Measurements from ENCODE around the gene RASIP1.
"Not testable (repeated sequence)": the region's sequence is repeated elsewhere in the genome, so short reads cannot be mapped to it uniquely, and the experiment has no call there.

RASIP1 gene

DNA sequence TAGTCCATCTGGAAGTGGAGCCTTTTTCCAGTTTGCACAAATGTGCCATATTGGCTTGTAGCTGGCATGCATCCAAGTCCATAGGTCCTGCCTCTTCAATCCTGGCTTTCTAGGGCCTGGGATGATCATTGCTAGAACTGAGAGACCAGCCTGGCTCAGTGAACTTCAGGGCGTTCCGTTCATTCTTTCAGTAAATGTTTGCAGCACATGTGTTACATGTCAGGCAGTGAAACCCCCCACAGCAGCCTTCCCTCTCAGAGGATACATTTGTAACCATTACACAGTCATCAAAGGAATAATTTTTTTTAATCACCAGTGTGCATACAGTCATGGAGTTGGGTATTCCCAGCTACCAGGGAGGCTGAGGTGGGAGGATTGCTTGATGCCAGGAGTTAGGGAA lies 35.0 kb downstream of the RASIP1 start:
- no peak for DNase-seq

DNA sequence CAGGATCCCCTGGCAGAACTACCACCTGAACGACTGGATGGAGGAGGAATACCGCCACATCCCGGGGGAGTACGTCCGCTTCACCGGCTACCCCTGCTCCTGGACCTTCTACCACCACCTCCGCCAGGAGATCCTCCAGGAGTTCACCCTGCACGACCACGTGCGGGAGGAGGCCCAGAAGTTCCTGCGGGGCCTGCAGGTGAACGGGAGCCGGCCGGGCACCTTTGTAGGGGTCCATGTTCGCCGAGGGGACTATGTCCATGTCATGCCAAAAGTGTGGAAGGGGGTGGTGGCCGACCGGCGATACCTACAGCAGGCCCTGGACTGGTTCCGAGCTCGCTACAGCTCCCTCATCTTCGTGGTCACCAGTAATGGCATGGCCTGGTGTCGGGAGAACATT lies 37.1 kb downstream of the RASIP1 start:
- DNase-seq, result no peak

DNA sequence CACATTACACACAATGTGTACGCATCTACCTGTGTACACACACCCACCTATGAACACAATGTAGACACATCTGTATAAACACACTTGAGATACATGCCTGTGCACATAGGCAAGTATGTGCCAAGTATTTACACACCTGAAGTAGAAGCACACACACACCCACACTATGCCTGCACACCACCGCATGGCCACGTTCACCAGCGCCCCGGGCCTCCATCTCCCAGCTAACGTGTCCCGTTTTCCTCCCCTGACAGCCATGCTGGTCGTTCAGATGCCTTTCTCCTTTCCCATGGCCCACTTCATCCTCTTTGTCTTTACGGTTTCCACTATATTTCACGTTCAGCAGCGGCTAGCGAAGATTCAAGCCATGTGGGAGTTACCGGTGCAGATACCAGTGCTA lies 37.7 kb downstream of the RASIP1 start:
- DNase-seq, result no peak

DNA sequence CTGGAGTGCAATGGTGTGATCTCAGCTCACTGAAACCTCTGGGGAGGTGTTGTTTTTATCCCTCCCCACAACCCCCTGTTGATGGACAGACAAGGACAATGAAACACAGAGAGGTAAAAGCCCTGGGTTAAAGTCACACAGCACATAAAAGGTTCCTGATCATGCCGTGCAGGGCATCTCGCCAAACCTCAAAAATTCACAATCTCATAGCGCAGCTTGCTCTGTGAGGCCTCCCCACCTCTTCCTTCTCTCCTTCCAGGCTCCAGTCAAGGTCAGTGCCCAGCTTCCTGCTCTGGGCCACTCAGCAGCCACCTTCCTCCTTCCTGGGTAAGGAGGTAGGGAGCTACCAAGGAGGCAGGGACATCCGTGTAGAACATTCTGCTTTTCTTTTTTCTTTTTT lies 42.4 kb downstream of the RASIP1 start:
- no peak for DNase-seq

DNA sequence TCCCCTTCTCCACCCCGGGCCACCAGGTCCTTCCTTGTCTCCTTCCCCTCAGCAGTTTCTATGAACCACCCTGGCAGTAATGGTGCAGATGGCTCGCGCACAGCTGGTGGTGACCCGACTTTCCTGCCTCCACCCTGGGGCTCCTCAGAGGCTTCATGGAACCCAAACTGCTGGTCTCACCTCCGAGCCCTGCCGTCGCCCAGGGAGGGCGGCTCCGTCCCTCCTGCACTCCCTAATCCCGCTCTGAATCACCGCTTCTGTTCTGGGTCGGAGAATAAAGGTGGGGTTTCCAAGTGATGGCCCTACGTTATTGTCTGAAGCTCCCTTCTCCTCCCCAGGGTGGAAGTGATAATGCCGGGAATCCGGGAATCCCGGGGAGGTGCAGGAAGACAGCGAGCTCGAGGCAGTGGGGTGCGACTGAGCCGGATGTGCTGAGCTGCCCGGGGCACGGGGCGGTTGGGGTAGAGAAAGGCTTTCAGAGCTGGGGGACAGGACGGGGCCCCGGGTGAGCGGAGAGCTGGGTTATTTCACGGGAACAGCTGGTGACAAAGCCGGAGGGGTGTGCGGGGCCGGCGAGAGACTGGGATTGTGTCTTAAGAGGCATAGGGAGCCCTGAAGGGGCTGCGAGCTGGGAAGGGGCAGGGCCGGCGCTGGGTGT lies 43.9 kb downstream of the RASIP1 start:
- no peak for DNase-seq

DNA sequence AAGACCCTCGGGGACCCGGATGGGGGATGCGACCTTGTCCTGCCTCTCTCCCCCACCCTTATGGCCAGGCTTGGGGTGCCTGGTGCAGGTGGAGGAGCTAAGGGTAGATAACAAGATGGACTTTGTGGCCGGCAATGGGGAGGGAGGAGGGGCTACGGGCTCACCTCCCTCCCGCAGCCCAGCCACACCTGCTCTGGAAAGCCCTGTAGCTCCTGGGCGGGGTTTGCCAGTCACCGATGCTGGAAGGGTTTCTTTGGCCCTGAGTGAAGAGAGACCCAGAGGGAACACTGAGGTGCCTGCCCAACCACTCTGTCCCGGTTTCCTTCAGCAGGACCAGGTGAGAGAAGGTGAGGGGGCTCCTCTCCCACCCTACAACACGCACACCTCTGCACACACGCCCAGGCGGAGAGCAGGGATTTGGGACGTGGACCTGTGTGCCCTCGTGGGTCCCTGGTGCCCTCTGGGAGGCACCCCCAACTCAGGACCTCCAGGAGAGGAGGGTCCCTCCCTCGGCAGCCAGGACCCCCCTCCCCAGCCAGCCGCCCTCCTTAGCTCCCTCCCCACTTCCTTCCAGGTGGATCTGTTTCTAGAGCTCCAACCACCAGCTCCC lies 44.6 kb downstream of the RASIP1 start, which contains the start of gene FUT2:
TSS of gene FUT2 (plus strand) at position 229 of the 610 bp plus-strand sequence. CDS start 6,986 bp downstream, outside the sequence.
- DNase-seq, result peak; percentile 34 to 54

DNA sequence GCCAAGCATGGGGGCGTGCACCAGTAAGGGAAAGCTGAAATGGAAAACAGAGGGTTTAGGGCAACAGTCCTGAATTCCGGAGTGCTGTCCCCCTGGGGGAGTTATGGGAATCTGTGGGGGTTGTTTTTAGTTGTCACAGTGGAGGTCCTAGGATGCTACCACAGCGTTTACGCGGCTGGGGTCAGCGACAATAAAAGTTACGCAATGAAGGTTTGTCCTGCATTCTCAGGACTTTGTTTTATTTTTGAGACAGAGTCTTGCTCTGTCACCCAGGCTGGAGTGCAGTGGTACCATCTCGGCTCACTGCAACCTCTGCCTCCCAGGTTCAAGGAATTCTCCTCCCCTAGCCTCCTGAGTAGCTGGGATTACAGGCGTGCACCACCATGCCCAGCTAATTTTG lies 46.8 kb downstream of the RASIP1 start:
- not testable (repeated sequence) for DNase-seq

DNA sequence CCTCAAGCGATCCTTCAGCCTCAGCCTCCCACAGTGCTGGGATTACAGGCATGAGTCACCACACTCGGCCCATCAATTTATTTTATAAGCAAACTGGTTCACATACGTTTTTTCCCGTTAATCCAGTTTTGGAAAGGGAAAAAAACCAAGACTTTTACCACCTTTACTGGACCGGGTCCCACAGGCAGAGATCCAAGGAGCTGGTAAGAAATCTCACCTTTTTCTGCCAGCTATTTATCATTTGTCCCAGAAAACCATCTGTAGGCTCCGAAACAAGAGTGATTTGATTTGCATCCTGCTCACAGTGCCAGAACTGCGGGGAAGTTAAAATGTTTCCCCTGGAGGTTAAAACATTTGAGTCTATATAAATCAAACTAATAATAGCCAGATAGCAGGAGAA lies 51.0 kb downstream of the RASIP1 start:
- DNase-seq, result no peak

DNA sequence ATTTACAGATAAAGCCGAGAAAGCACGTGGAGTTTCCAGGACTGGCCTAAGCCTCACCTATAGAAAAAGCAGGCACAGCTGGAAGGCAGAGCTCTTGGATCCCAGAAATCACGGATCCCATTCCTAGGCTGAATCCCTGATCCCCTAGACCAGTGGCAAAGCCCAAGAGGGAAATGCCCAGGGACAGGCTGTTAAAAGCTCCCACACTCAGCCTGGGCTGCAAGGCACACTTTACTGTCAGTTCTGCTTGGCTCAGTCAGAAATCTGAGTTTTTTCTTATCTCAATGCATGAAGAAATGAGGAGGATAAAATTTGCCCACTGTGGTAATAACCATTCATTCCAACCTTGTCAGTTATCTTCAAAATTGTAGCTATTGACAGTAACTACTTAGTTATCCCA lies 52.6 kb downstream of the RASIP1 start:
- no peak for DNase-seq

DNA sequence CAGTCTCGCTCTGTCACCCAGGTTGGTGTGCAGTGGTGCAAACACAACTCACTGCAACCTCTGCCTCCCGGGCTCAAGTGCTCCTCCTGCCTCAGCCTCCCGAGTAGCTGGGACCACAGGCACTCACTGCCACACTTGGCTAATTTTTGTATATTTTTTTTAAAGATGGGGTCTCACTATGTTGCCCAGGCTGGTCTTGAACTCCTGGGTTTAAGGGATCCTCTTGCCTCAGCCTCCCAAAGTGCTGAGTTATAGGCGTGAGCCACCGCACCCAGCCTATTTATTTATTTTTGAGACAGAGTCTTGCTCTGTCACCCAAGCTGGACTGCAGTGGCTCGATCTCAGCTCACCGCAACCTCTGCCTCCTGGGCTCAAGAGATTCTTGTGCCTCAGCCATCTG lies 53.8 kb downstream of the RASIP1 start:
- not testable (repeated sequence) for DNase-seq

DNA sequence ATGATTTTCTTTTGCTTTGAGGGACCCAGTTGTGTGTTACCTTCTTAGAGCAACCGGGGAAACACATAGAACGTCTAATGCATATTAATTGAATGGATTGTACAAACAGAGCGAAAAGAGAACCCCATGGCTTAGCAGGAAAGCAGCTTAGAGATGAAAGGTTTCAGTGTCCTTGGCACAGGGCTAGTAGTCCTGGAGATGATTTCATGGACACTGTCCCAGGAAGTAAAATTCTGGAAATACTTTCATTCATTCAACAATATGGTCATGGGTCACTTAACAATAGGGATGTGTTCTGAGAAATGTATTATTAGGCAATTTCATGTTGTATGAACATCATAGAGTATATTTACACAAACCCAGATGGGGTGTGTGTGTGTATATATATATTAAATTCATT lies 54.3 kb downstream of the RASIP1 start:
- no peak for DNase-seq

DNA sequence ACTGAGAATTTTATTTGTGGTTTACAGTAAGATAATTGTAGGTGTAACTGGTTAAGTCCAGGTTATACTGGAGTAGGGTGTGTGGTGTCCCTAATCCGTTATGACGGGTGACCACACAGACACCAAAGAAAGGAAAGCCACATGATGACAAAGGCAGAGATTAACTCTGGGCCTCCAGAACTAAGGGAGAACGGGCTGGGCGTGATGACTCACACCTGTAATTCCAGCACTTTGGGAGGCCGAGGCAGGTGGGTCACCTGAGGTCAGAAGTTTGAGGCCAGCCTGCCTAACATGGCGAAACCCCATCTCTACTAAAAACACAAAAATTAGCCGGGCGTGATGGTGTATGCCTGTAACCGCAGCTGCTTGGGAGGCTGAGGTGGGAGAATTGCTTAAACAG lies 54.8 kb downstream of the RASIP1 start:
- no peak for DNase-seq

DNA sequence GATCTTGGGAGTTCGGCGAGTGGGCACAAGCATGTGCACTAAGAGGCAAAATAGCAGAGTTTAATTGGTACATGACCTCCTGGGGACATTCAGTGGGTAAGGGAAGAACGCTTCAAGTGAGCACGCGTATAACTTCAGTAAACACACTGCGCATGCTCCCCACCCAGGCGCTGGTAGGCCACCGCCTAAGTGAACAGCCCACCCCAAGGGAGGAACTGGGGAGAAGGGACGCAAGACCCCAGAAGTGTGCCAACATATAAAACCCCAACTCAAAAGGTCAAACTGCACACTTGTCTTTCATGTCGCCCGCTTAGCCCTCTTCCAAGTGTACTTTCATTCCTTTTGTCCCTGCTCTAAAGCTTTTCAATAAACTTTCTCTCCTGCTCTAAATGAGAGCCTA lies 57.1 kb downstream of the RASIP1 start:
- DNase-seq, result no peak

DNA sequence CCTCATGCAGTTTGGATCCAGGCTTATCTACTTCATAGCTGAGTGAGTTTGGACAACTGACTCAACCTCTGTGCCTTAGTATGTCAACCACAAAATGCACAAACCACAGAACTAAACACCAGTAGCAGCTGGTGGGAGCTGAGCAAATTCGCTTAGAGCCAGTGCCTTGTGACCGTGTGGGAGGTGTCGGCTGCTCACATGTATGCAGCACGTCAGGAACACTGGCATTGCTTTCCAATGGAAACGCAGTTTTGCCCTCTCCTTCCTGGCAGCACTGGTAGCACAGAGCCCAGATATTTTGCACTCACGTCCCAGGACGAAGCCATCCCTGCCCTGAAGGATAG lies 59.3 kb downstream of the RASIP1 start:
- DNase-seq, result no peak

DNA sequence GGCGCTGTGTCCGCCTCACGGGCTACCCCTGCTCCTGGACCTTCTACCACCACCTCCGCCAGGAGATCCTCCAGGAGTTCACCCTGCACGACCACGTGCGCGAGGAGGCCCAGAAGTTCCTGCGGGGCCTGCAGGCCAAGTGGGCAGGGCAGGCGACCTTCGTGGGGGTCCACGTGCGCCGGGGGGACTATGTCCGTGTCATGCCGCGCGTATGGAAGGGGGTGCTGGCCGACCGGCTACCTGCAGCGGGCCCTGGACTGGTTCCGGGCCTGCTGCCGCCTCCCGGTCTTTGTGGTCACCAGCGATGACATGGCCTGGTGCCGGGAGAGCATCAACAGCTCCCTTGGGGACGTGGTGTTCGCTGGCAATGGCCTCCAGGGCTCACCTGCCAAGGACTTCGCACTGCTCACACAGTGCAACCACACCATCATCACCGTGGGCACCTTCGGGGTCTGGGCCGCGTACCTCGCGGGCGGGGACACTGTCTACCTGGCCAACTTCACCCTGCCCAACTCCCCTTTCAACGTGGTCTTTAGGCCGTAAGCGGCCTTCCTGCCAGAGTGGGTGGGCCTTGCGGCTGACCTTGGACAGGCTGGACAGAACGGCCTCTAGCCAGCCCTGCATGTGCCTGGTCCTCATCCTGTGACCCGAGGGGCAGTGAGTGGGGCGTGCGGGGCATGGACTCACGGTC lies 59.8 kb downstream of the RASIP1 start:
- DNase-seq, result no peak

DNA sequence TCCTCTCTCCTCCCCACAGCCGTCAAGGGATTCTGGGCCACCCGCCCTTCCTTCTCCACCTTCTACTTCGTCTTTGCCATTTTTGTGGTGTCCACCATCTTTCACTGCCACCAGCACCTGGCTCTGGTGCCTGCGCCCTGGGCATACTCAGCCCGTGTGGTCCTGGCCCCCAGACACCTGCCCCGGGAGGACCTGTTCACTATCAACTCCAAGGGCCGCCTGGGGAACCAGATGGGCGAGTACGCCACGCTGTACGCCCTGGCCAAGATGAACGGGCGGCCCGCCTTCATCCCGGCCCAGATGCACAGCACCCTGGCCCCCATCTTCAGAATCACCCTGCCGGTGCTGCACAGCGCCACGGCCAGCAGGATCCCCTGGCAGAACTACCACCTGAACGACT lies 60.4 kb downstream of the RASIP1 start:
- not testable (repeated sequence) for DNase-seq

DNA sequence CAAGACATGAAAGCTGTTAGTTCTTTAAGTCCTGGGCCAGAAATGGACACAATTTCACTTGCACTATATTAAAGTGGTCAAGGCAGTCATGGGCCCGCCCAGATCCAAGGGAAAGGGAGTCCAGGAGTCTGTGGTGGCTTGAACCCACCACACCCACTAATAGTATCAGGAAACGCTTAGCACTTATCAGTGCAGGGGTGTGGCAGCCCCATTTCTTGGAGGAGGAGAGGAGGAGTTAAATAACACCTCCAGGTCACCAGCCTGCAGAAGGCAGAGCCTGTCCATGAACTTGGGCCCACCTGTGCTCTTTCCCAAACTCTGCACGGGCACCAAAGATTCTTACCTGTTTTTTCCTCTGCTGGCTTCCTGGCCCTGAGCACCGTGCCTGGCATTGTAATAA lies 62.2 kb downstream of the RASIP1 start:
- DNase-seq, result no peak

DNA sequence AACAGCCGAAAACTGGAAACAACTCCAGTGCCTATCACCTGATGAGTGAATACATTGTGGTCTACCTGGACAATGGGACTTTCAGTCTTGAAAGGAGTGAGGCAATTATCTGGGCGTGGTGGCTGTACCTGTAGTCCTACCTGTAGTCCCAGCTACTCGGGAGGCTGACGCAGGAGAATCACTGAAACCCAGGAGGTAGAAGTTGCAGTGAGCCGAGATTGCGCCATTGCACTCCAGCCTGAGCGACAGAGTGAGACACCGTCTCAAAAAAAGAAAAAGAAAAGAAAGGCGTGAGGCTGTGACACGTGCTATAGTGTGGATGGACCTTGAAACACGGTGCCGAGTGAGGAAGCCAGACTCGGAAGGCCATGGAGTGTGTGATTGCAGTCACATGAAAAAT lies 63.5 kb downstream of the RASIP1 start:
- no peak for DNase-seq

DNA sequence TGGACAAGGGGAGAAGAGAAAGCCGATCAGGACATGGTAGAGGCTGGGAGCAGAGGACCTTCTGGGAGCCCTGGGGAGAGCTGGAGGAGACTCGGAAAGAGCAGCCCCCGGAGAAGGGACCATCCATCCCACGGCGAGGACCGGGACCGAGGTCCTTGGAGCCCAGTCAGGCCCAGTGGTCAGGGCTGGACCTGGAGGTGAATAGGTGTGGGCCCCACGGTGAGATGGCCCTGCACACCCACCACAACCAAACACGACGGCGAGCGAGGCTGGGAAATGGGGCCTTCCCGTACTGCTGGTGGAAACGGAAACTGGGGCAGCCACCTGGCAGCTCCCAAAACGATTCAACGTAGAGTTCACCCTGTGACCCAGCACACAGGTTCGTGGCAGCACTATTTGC lies 63.9 kb downstream of the RASIP1 start:
- no peak for DNase-seq

DNA sequence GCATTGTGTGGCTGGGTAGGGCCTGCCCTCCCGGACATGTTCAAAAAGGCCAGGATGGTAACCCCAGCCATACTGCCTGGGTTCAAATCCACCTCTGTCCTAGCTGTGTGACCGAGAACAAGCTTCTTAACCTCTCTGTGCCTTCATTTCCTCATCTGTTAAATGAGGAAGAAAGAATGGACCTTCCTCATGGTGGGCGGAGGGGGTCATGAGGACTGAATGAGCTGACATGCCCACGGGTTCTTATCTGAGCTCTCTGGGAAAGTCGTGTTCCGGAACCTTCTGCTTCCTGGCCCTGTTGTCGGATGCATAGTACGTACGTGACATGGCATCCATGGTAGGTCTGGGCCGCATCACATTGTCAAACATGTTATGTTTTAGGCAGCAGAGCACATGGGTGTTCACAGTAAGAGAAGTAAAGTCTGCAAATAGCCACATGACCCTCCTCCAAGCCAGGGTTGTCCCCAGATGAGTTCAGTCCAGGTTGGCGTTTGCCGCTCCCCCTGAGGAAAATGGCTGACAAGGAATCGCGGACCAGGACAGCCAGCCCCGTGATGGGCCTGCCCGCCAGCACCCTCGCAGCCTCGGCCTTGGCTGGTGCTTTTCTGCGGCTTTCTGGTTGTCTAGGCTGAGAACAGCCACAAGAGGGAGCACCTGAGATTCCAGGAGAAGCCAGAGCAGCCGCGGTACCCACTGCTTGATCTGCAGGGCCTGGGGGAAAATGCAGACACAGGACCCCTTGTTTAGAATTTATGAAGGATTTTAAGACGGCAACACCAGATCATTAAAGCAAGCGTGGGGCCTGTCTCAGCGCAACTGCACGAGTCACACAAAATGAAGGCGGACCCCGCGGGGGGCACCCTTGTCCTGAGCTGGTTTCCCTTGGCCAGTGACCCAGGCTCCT lies 65.2 kb downstream of the RASIP1 start:
- peak; percentile 52 to 68 for DNase-seq

DNA sequence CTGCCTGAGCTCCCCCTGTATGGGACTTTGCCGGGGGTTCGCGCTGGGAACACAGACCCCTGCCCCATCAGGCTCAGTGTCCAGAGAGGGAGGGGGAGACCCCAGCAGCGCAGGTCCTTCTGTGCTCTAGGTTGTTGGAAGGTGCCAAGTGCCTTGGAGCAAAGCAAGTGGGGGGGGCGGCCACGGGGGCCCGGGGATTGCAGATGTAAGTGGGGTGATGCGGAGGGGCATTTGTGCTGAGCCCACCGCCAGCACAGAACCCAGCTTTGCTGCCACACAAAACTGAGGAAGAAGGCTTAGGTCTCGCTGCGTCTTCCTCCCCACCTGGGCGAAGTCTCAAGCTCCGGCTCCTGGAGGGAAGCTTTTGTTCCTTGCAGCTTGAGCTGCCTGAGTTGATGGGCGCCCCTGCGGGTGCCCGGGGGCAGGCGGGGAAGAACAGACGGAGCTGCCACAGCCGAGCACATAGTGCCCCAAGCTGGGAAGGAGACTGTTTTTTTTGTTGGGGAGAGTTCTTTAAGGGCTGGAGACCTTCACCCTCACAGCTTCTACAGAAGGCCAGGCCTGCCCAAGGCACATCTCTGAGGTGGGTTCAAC lies 66.1 kb downstream of the RASIP1 start:
- DNase-seq, result no peak

DNA sequence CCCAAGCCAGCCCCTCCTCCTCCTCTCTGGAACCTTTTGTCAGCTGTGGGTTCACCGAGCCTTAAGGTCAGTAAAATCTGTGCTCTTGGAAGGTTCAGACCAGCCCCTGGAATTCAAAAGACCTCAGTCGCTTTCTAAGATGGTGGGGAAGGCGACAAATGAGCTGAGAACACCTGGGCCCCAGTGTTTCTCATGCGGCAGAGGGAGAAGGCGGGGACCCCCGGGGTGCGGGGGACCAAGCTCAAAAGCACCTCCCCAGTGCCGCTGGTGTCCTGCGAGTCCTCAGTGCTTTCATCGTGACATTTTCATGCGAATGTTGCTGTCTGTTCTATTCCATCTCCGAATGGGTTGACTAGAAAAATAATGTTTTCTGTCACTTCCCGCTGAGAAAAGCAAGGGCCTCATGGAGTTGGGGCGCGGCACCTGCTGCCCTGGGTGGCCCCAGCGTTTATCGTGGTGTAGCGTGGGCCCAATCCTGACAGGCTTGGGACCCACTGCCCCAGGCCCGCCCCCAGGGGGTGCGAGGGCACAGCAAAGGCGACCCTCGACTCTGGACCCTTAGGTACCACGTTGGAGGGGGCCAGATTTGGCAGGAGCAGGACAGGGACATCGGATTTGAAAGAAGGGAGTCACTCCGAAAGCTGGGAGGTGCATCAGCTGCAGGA lies 66.8 kb downstream of the RASIP1 start:
- DNase-seq, result no peak

Data from NCI-H187 (cell line).